H1 (cell line): ENCODE data around the gene ATP2B3. TPM values are rescaled to one million over a fixed set of nuclear protein-coding genes. Genes with fewer than 3 reads are reported as not detected.

ENCODE experiments used
- BRCA1 ChIP-seq: IDR thresholded peaks from 2 replicates; pipeline ENCODE4 v1.6.1; 2012; ENCODE audit warnings: low read depth, low read length, improper control_type of control experiment
- SP2 ChIP-seq: IDR thresholded peaks from 2 replicates; pipeline ENCODE4 v1.6.1; 2012; ENCODE audit warnings: mild to moderate bottlenecking, low read length, inconsistent platforms
- TAF7 ChIP-seq: optimal IDR thresholded peaks from 2 replicates; pipeline ENCODE3; 2011; ENCODE audit warnings: low read depth, mild to moderate bottlenecking, inconsistent platforms, low read length, moderate library complexity, borderline replicate concordance
- polyA plus RNA-seq, 7 experiments: library from polyadenylated mRNA; depleted of rRNA in 3 of 7; stranded (reverse) in 5 of 7; unstranded in 2 of 7; fragments of >200 nt in 5 of 7; fragments of 200-250 nt in 2 of 7; gene quantifications; 1 replicate in 5 of 7; 2 replicates in 1 of 7; 4 replicates in 1 of 7; pipeline versions ENCODE4 v1.2.1 to v1.2.3, GENCODE V29; 2011 to 2013; ENCODE audit warnings: missing spikeins in 2 of 7, mixed read lengths in 2 of 7
- total RNA-seq: library from RNA; stranded (reverse); fragmentation: NEBNext Ultra II Directional; extraction: Animal tissue kit (Norgen Biotek cat#: 25700); gene quantifications from 2 replicates; pipeline ENCODE4 v1.2.1, GENCODE V29; 2021
- TF ChIP-seq, protein P1 (sequence below): IDR thresholded peaks from 2 replicates; pipeline ENCODE4 v1.6.1; 2011; ENCODE audit warnings: low read length, improper control_type of control experiment
- TF ChIP-seq, protein P2 (sequence below): IDR thresholded peaks from 2 replicates; pipeline ENCODE4 v1.6.1; 2012; ENCODE audit warnings: low read length, inconsistent platforms

ATP2B3 gene
- total and polyA plus RNA-seq, 2 of the 8 experiments (the other 6 are each of a cell fraction or from before 2014, with no cell fraction given) = 0.14 to 0.19 TPM

DNA sequence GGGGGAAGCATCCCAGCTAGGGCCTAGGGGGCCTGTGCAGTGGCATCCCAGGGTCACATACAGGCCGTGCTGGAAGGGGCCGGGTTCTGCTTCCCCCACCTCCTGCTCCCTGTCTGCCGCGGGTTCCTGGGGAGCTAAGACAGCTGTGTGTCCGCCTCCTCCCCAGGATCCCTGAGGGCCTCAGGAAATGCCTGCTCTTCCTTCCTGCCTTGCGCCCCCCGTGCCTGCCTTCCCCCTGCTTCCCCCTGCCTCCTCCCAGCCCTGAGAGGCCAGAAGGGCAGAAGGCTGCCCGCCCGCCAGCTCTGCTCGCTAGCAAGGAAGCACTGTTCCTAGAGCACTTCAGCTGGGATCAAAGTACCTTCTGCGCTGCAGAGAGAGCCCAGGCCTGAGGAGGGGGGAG lies 25.5 kb upstream of the ATP2B3 start (continued):
- TF ChIP-seq, protein P1, sequence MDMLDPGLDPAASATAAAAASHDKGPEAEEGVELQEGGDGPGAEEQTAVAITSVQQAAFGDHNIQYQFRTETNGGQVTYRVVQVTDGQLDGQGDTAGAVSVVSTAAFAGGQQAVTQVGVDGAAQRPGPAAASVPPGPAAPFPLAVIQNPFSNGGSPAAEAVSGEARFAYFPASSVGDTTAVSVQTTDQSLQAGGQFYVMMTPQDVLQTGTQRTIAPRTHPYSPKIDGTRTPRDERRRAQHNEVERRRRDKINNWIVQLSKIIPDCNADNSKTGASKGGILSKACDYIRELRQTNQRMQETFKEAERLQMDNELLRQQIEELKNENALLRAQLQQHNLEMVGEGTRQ = no peak
- TF ChIP-seq, protein P2, sequence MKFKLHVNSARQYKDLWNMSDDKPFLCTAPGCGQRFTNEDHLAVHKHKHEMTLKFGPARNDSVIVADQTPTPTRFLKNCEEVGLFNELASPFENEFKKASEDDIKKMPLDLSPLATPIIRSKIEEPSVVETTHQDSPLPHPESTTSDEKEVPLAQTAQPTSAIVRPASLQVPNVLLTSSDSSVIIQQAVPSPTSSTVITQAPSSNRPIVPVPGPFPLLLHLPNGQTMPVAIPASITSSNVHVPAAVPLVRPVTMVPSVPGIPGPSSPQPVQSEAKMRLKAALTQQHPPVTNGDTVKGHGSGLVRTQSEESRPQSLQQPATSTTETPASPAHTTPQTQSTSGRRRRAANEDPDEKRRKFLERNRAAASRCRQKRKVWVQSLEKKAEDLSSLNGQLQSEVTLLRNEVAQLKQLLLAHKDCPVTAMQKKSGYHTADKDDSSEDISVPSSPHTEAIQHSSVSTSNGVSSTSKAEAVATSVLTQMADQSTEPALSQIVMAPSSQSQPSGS = no peak
- TF ChIP-seq SP2 (no peak), BRCA1 (no peak), TAF7 (no peak)
